GM12801 (cell line): ENCODE measurements around the gene BATF.

Experiments
- TF ChIP-seq, protein P1 (sequence below): IDR thresholded peaks from one replicate; pipeline ENCODE4 v1.5.1; 2011; ENCODE audit warnings: control low read depth; ENCODE audit not compliant: insufficient read length; ENCODE audit errors: extremely low read depth

Gene BATF

DNA sequence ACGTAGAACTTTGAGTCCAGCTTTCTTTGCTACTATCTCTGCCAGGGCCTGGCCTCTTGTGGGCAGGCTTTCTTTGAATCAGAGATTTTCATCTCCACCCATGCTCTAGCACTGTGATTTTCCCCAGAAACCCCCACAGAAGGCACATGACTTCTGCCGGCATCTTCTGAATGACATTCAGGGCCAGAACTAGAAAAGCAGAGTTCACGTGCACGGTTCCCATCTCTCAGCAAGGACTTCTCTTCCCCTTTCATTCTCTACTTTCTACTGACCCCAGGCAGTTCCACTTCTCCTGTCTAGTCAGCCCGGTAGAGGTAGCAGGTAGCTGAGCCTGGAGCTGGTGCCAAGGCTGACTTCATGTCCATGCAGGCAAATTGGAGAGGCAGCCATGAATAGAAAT is 26.9 kb downstream of the BATF start:
- TF ChIP-seq, protein P1, sequence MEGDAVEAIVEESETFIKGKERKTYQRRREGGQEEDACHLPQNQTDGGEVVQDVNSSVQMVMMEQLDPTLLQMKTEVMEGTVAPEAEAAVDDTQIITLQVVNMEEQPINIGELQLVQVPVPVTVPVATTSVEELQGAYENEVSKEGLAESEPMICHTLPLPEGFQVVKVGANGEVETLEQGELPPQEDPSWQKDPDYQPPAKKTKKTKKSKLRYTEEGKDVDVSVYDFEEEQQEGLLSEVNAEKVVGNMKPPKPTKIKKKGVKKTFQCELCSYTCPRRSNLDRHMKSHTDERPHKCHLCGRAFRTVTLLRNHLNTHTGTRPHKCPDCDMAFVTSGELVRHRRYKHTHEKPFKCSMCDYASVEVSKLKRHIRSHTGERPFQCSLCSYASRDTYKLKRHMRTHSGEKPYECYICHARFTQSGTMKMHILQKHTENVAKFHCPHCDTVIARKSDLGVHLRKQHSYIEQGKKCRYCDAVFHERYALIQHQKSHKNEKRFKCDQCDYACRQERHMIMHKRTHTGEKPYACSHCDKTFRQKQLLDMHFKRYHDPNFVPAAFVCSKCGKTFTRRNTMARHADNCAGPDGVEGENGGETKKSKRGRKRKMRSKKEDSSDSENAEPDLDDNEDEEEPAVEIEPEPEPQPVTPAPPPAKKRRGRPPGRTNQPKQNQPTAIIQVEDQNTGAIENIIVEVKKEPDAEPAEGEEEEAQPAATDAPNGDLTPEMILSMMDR = no peak

DNA sequence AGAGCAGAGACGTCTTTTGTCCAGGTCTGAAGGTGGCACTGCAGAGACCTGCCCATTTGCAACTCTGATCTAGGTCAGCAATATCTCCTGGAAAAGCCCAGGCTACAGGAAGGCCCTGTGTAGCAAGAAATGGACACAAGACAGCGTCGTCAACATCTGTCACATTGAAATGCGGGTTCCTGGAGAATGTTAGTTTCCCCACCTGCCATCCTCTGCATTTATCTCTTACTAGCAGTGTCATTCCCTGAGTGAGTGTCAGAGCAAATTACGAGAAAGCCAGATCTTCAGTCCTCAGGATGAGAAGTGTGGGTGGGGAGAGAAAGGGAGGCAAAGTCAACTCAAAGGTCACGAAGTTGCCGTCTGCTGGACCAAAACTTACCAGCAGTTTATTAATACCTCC is 28.8 kb downstream of the BATF start:
- TF ChIP-seq, protein P1 = no peak

DNA sequence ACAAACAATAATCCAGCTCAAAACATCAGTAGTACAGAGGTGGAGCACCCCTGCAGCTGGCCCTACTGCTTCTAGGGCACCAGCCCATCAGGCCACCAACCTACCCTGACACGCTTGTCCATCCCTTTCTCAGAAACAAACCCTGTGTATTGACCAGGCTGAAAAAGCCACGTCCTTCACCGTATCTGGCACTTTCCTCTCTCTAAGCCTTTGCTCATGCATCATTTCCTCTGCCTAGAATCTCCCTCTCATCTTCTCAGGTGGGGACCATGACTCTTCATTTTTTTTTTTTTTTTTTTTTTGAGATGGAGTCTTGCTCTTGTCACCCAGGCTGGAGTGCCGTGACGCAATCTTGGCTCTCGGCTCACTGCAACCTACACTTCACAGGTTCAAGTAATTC is 30.9 kb downstream of the BATF start:
- TF ChIP-seq, protein P1 = no peak

DNA sequence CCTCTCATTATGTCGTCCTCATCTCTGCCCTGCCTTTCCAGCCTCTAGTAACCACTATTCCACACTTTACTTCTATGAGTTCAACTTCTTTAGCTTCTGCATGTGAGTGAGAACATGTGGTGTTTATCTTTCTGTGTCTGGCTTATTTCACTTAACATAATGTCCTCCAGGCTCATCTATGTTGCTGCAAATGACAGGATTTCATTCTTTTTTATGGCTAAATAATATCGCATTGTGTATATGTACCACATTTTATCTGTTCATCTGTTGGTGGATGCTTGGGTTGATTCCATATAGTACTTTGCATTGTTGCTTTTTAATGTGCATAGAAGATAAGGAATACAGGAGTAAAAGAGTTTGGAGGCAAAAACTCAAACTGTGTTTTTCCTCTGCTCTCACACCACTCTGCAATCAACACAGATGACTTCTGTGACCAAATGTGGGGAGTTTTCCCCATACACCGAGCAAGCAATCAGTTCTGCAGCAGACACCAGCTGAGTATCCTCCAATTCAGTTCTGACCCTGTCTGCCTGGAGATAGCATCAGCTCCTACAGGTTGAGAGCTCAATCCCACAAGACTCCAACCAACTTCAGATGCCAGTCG is 31.6 kb downstream of the BATF start:
- TF ChIP-seq, protein P1 = no peak

DNA sequence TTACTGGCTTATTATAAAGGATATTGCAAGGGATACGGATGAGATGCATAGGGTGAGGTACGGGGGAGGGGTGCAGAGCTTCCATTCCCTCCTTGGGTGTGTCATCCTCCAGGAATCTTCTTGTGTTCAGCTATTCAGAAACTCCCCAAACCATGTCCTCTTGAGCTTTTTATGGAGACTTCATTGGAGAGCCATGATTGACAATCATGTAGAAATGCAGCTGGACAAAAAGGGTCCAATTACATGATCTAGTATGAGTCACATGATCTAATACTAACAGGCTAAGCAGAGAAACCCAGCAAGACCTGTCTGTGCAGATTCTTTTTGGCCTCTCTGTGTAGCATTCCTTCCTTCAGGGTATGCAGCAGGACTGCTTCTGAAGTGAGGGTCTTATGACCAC is 32.2 kb downstream of the BATF start:
- TF ChIP-seq, protein P1 = no peak

DNA sequence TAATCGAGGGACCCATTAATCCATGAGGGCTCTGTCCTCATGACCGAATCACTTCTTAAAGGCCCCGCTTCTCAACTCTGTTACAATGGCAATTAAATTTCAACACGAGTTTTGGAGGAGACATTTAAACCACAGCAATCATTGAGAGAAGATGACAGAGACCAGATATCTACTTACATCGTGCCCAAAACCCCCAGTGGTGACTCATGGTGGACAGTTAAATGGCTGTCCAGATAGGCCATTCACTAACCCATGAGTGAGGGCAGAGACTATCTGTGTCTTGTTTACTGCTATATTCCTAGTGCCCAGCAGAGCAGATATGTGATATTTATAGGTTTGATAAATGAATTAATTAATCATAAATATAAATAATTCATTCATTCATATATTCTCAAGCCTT is 36.2 kb downstream of the BATF start:
- TF ChIP-seq, protein P1 = no peak

DNA sequence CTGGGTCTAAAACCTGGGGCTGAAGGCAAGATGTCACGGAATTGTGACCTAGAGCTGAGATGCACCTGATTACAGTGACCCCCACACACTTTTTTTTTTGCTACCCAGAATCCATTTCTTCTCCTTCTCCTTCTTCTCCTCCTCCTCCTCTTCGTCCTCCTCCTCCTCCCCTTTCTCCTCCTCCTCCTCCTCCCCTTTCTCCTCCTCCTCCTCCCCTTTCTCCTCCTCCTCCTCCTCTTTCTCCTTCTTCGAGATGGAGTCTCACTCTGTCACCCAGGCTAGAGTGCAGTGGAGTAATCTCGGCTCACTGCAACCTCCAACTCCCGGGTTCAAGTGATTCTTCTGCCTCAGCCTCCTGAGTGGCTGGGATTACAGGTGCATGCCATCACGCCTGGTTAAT is 36.8 kb downstream of the BATF start:
- TF ChIP-seq, protein P1 = no peak
